Endothelial cell of umbilical vein (primary cell): Measurements from ENCODE around the gene ADH1B. TPM values are rescaled to one million over a fixed set of nuclear protein-coding genes. Genes with fewer than 3 reads are reported as not detected.

Experiments
- BruUV-seq: library from RNA; stranded (reverse); fragments of 400-500 nt; replicated peaks from 2 replicates; lab custom pipeline; 2021; lab: Mats Ljungman, UMichigan
- CTCF ChIA-PET: fragments of 300-600, 350-600 bp; sonication (Branson Sonifier 250); formaldehyde crosslinking; loops from one replicate; lab custom pipeline; 2021; ENCODE audit warnings: antibody characterized with exemption, inconsistent platforms; lab: Charles Lee
- POLR2A ChIA-PET: fragments of 300-600, 350-600 bp; sonication (Branson Sonifier 250); formaldehyde crosslinking; loops from one replicate; lab custom pipeline; 2021; ENCODE audit warnings: antibody characterized with exemption, inconsistent platforms; lab: Charles Lee
- DNase-seq: peaks from one replicate; pipeline ENCODE4 v3.0.0-alpha.2; 2011; ENCODE audit warnings: low read depth, low spot score
- FAIRE-seq: peaks from 2 replicates; lab custom pipeline; 2011; peaks lifted over from hg19 to GRCh38; lab: Jason Lieb, UNC
- H2AFZ ChIP-seq: 2 replicates; pipeline ENCODE4 v1.6.0; 2012; ENCODE audit warnings: low read depth, low read length, control low read depth, inconsistent platforms
- H3K27ac ChIP-seq: 2 replicates; pipeline ENCODE4 v1.5.1; 2011; ENCODE audit warnings: low read depth, mild to moderate bottlenecking, control low read depth, low read length, moderate library complexity; ENCODE audit not compliant: insufficient read depth
- H3K27me3 ChIP-seq, 2 experiments: 2 replicates each; pipeline versions ENCODE4 v1.6.0 to v1.6.1; 2011; ENCODE audit warnings: low read length in 2 of 2, mixed read lengths in 1 of 2; ENCODE audit not compliant: control insufficient read depth in 2 of 2, insufficient read depth in 2 of 2
- H3K36me3 ChIP-seq, 2 experiments: 2 replicates in 1 of 2; 3 replicates in 1 of 2; pipeline ENCODE4 v1.5.1; 2011; ENCODE audit warnings: low read length in 2 of 2, mild to moderate bottlenecking in 1 of 2, moderate library complexity in 1 of 2; ENCODE audit not compliant: control insufficient read depth in 2 of 2, insufficient read depth in 2 of 2; ENCODE audit errors: extremely low read depth in 1 of 2
- H3K4me1 ChIP-seq: 3 replicates; pipeline ENCODE4 v1.5.1; 2011; ENCODE audit warnings: mild to moderate bottlenecking, low read length; ENCODE audit not compliant: control insufficient read depth, insufficient read depth; ENCODE audit errors: extremely low read depth
- H3K4me2 ChIP-seq: 2 replicates; pipeline ENCODE4 v1.6.1; 2011; ENCODE audit warnings: low read length, control low read depth, mixed read lengths; ENCODE audit not compliant: insufficient read depth
- H3K4me3 ChIP-seq, 3 experiments: fragments of 200-600 bp in 1 of 3; sonication (generic), shearing (Covaris generic) in 1 of 3; replicated peaks in 1 of 3; 2 replicates each; pipeline ENCODE4 v1.5.1; 2011 to 2016; ENCODE audit warnings: control low read depth in 3 of 3, low read length in 3 of 3, mild to moderate bottlenecking in 2 of 3, inconsistent platforms in 1 of 3, low read depth in 1 of 3, moderate library complexity in 1 of 3; ENCODE audit not compliant: insufficient read depth in 1 of 3
- H3K79me2 ChIP-seq: 2 replicates; pipeline ENCODE4 v1.6.0; 2012; ENCODE audit warnings: low read length, inconsistent platforms; ENCODE audit not compliant: control insufficient read depth, insufficient read depth
- H3K9ac ChIP-seq: replicated peaks from 2 replicates; pipeline ENCODE3; 2011; ENCODE audit warnings: low read length, control low read depth; ENCODE audit not compliant: insufficient read depth; ENCODE audit errors: extremely low read depth
- H3K9me1 ChIP-seq: replicated peaks from 3 replicates; pipeline ENCODE4 v1.6.0; 2011; ENCODE audit warnings: mild to moderate bottlenecking, low read length; ENCODE audit not compliant: control insufficient read depth, insufficient read depth; ENCODE audit errors: extremely low read depth
- H3K9me3 ChIP-seq: replicated peaks from 2 replicates; pipeline ENCODE4 v1.5.1; 2012; ENCODE audit warnings: low read length, inconsistent platforms; ENCODE audit not compliant: control insufficient read depth, insufficient read depth
- H4K20me1 ChIP-seq: replicated peaks from 2 replicates; pipeline ENCODE3; 2011; ENCODE audit warnings: mild to moderate bottlenecking, low read length; ENCODE audit not compliant: control insufficient read depth, insufficient read depth; ENCODE audit errors: extremely low read depth
- CTCF ChIP-seq, 2 donors: IDR thresholded peaks; 1 replicate in 1 of 2; 2 replicates in 1 of 2; pipeline ENCODE4 v1.5.1; 2011; ENCODE audit warnings: low read length in 2 of 2, mild to moderate bottlenecking in 2 of 2, moderate library complexity in 2 of 2, control low read depth in 1 of 2, inconsistent platforms in 1 of 2, low read depth in 1 of 2; ENCODE audit not compliant: insufficient read depth in 1 of 2; ENCODE audit errors: extremely low read depth in 1 of 2
- EZH2 ChIP-seq: IDR thresholded peaks from 2 replicates; pipeline ENCODE4 v1.6.1; 2012; ENCODE audit warnings: borderline replicate concordance, low read depth, mild to moderate bottlenecking, moderate library complexity, low read length, inconsistent platforms; ENCODE audit not compliant: severe bottlenecking
- FOS ChIP-seq: IDR thresholded peaks from 2 replicates; pipeline ENCODE4 v1.6.1; 2011; ENCODE audit warnings: mild to moderate bottlenecking, low read length, moderate library complexity, borderline replicate concordance; ENCODE audit not compliant: insufficient read depth
- GATA2 ChIP-seq: IDR thresholded peaks from 2 replicates; pipeline ENCODE4 v1.7.0; 2011; ENCODE audit warnings: low read depth, mild to moderate bottlenecking, moderate library complexity, mixed read lengths, low read length; ENCODE audit not compliant: insufficient read length, insufficient read depth
- JUN ChIP-seq: IDR thresholded peaks from 2 replicates; pipeline ENCODE4 v1.6.1; 2011; ENCODE audit warnings: borderline replicate concordance, low read depth; ENCODE audit not compliant: insufficient read length, insufficient read depth
- MAX ChIP-seq: IDR thresholded peaks from 2 replicates; pipeline ENCODE4 v1.6.1; 2011; ENCODE audit not compliant: insufficient read depth, insufficient read length
- MYC ChIP-seq: IDR thresholded peaks from one replicate; pipeline ENCODE4 v1.6.1; 2011; ENCODE audit warnings: mild to moderate bottlenecking, low read depth, low read length
- POLR2A ChIP-seq: IDR thresholded peaks from 2 replicates; pipeline ENCODE4 v1.6.1; 2012; ENCODE audit warnings: low read depth, mild to moderate bottlenecking, control low read depth, low read length
- POLR2AphosphoS5 ChIP-seq: IDR thresholded peaks from 2 replicates; pipeline ENCODE4 v1.6.1; 2012; ENCODE audit warnings: low read depth, mild to moderate bottlenecking, control low read depth, low read length, moderate library complexity; ENCODE audit not compliant: insufficient read depth
- dilution Hi-C: fragments of 300-500 bp; cut with MboI; formaldehyde crosslinking; loops from one replicate; pipeline ENCODE4 v1.15.0; 2019; ENCODE audit warnings: low sequenced_read_pairs; ENCODE audit not compliant: extremely low pct_ligation_motif_present
- intact Hi-C: fragments of 100-400 bp; cut with micrococcal nuclease; formaldehyde crosslinking; loops from one replicate; pipeline ENCODE4 v1.10.0; 2022
- polyA plus RNA-seq, 4 experiments: library from polyadenylated mRNA; depleted of rRNA in 3 of 4; stranded (reverse) in 3 of 4; unstranded in 1 of 4; fragments of >200 nt; gene quantifications; 2 replicates each; pipeline versions ENCODE4 v1.2.1 to v1.2.3, GENCODE V29; 2011 to 2012; ENCODE audit warnings: missing spikeins in 1 of 4
- total RNA-seq: library from RNA; stranded (reverse); gene quantifications from 2 replicates; pipeline ENCODE4 v1.2.3, GENCODE V29; 2021

Gene ADH1B
- total and polyA plus RNA-seq, 2 donors (not counting 3 experiments of a cell fraction or from before 2014, with no cell fraction given) = not detected

- dilution Hi-C loops (no loop called here), intact Hi-C loops (no loop called here)
- DNase-seq (no peak), FAIRE-seq (no peak)
- H3K4me2 ChIP-seq = no peak overlapping the region
- H3K36me3 ChIP-seq = no peaks in the 10 kb centered on the region
- ChIA-PET CTCF (no interaction called here), POLR2A (no interaction called here)
- H3K4me3 ChIP-seq = no peak overlapping the region
- H3K79me2 ChIP-seq = no peaks in the 10 kb centered on the region
- no TSS peak for BruUV-seq
- H3K9ac ChIP-seq = no peak overlapping the region
- TF ChIP-seq MAX (no peak), GATA2 (no peak), JUN (no peak), POLR2AphosphoS5 (no peak), POLR2A (no peak), FOS (no peak), EZH2 (no peak), CTCF (IDR thresholded peaks at IDR 0.05; ENCODE audit: extremely low read depth in 1 of 2, insufficient read depth in 1 of 2, low read depth in 1 of 2, low read length in 2 of 2) (no peak), MYC (no peak)
- no peaks in the 10 kb centered on the region for H3K9me1 ChIP-seq
- no peaks in the 10 kb centered on the region for H3K4me1 ChIP-seq
- H3K9me3 ChIP-seq = no peaks in the 10 kb centered on the region
- H3K27ac ChIP-seq = no peak overlapping the region
- H4K20me1 ChIP-seq = no peaks in the 10 kb centered on the region
- H3K27me3 ChIP-seq = no peaks in the 10 kb centered on the region
- H2AFZ ChIP-seq = no peak overlapping the region
Observed at GRCh38 chr4:99314211-99314610, 7.0 kb downstream of the ADH1B start.
